HFFc6 (cell line): ENCODE measurements around the gene SVOPL. TPM values are rescaled to one million over a fixed set of nuclear protein-coding genes. Genes with fewer than 3 reads are reported as not detected.

ENCODE experiments used
- DNase-seq: peaks from one replicate; pipeline ENCODE4 v3.0.0-alpha.2; 2018
- H3K27ac Mint-ChIP-seq: 2 replicates; pipeline ENCODE4 v1.8.0; 2020; ENCODE audit warnings: mild to moderate bottlenecking, mixed read lengths
- H3K27me3 Mint-ChIP-seq: 2 replicates; pipeline ENCODE4 v1.8.0; 2021; ENCODE audit warnings: mild to moderate bottlenecking, moderate library complexity, mixed read lengths; ENCODE audit not compliant: insufficient read depth
- H3K36me3 Mint-ChIP-seq: 2 replicates; pipeline ENCODE4 v1.8.0; 2021; ENCODE audit warnings: low read depth, mixed read lengths
- H3K4me1 Mint-ChIP-seq: 2 replicates; pipeline ENCODE4 v1.8.0; 2020; ENCODE audit warnings: low read depth, mixed read lengths
- H3K4me3 Mint-ChIP-seq: 2 replicates; pipeline ENCODE4 v1.8.0; 2020; ENCODE audit warnings: mild to moderate bottlenecking, moderate library complexity, mixed read lengths
- H3K9me3 Mint-ChIP-seq: 2 replicates; pipeline ENCODE4 v1.8.0; 2020; ENCODE audit warnings: mild to moderate bottlenecking, mixed read lengths
- CTCF ChIP-seq: fragments of 200-600 bp; sonication (generic); IDR thresholded peaks from 2 replicates; pipeline ENCODE4 v1.5.0; 2021; ENCODE audit warnings: antibody characterized with exemption, mild to moderate bottlenecking
- long read RNA-seq: library from polyadenylated mRNA; unstranded; transcript quantifications from one replicate; pipeline ENCODE4 v2.0.0, GENCODE V29; 2019
- total RNA-seq, 6 experiments: library from RNA; stranded (reverse); fragmentation: NEBNext Ultra II Directional; extraction: Animal tissue kit (Norgen Biotek cat#: 25700); gene quantifications; 2 replicates in 1 of 6; 3 replicates in 5 of 6; pipeline ENCODE4 v1.2.3, GENCODE V29; 2021

SVOPL gene
- total RNA-seq = not detected
- long read RNA-seq = 0 reads

- DNase-seq = no peak
- Mint-ChIP-seq H3K9me3 (no peaks in the 10 kb centered on the region), H3K4me3 (no peak within 1 kb of the TSS), H3K4me1 (no peaks in the 10 kb centered on the region), H3K27me3 (peaks cover 21% of the 10 kb centered on the region), H3K36me3 (no peaks in the 10 kb centered on the region), H3K27ac (no peak within 1 kb of the TSS)
- TF ChIP-seq CTCF = no peak
These were observed at the start of gene SVOPL for GRCh38 chr7:138700857-138701536. Gene SVOPL, minus strand, starts transcription at chr7:138701362. Its CDS starts 22,317 bp downstream, at chr7:138679045.

GRCh38 chr7:138750473-138750872 lies 49.3 kb upstream of the SVOPL start:
- H3K9me3 Mint-ChIP-seq = no peaks in the 10 kb centered on the region
- H3K27ac Mint-ChIP-seq = no peak overlapping the region
- no peak for TF ChIP-seq CTCF
- H3K27me3 Mint-ChIP-seq = peaks cover 17% of the 10 kb centered on the region
- DNase-seq = no peak
- peaks cover 17% of the 10 kb centered on the region for H3K4me1 Mint-ChIP-seq
- no peaks in the 10 kb centered on the region for H3K36me3 Mint-ChIP-seq
- no peak overlapping the region for H3K4me3 Mint-ChIP-seq

GRCh38 chr7:138749960-138750359 lies 48.8 kb upstream of the SVOPL start:
- TF ChIP-seq CTCF = no peak

GRCh38 chr7:138748666-138749065 lies 47.5 kb upstream of the SVOPL start:
- Mint-ChIP-seq H3K4me3 (no peak overlapping the region), H3K36me3 (no peaks in the 10 kb centered on the region)

More at GRCh38 chr7:138749960-138750359, 48.8 kb upstream of the SVOPL start:
- DNase-seq = no peak
- no peak overlapping the region for H3K4me3 Mint-ChIP-seq
- H3K27me3 Mint-ChIP-seq = peaks cover 17% of the 10 kb centered on the region
- no peak overlapping the region for H3K27ac Mint-ChIP-seq
- no peaks in the 10 kb centered on the region for H3K9me3 Mint-ChIP-seq
- peaks cover 12% of the 10 kb centered on the region for H3K4me1 Mint-ChIP-seq
- no peaks in the 10 kb centered on the region for H3K36me3 Mint-ChIP-seq

GRCh38 chr7:138746073-138746472 lies 44.9 kb upstream of the SVOPL start:
- no peak overlapping the region for H3K27ac Mint-ChIP-seq
- H3K9me3 Mint-ChIP-seq = no peaks in the 10 kb centered on the region
- no peaks in the 10 kb centered on the region for H3K36me3 Mint-ChIP-seq
- DNase-seq = no peak
- peaks cover 11% of the 10 kb centered on the region for H3K27me3 Mint-ChIP-seq
- TF ChIP-seq CTCF = no peak
- H3K4me1 Mint-ChIP-seq = peaks cover 18% of the 10 kb centered on the region
- H3K4me3 Mint-ChIP-seq = no peak overlapping the region

More at GRCh38 chr7:138748666-138749065, 47.5 kb upstream of the SVOPL start:
- H3K9me3 Mint-ChIP-seq = no peaks in the 10 kb centered on the region
- peaks cover 17% of the 10 kb centered on the region for H3K27me3 Mint-ChIP-seq
- DNase-seq = no peak
- H3K27ac Mint-ChIP-seq = no peak overlapping the region
- no peak for TF ChIP-seq CTCF
- peaks cover 12% of the 10 kb centered on the region; the same call in 1 of the 2 replicates for H3K4me1 Mint-ChIP-seq
